ENCODE results near the gene CERS2. TPM values are rescaled to one million over a fixed set of nuclear protein-coding genes. Genes with fewer than 3 reads are reported as not detected.

Gene CERS2
- total RNA-seq, 2 donors from 2014 or later = 117 to 141 TPM

DNA sequence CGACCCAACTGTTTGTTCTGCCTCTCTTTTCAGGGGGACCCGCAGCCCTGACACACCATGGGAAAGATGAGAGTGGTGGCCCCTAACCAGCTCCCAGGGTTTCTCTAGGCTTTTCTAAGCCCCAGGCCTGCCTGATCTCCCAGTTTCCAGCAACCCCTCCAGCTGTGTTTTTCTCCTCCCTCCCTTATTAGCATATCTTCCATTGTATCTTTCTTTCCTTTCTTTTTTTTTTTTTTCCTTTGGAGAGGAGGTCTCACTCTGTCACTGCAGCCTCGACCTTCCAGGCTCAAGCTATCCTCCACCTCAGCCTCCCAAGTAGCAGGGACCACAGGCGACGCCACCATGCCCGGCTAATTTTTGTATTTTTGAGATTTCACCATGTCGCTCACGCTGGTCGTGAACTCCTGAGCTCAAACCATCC lies 1.8 kb upstream of the CERS2 start:
- TF ChIP-seq POLR2AphosphoS5 (IDR thresholded peaks at IDR 0.05) (no peak), POLR2A (IDR thresholded peaks at IDR 0.05) (no peak)
- TF ChIP-seq, protein P1, sequence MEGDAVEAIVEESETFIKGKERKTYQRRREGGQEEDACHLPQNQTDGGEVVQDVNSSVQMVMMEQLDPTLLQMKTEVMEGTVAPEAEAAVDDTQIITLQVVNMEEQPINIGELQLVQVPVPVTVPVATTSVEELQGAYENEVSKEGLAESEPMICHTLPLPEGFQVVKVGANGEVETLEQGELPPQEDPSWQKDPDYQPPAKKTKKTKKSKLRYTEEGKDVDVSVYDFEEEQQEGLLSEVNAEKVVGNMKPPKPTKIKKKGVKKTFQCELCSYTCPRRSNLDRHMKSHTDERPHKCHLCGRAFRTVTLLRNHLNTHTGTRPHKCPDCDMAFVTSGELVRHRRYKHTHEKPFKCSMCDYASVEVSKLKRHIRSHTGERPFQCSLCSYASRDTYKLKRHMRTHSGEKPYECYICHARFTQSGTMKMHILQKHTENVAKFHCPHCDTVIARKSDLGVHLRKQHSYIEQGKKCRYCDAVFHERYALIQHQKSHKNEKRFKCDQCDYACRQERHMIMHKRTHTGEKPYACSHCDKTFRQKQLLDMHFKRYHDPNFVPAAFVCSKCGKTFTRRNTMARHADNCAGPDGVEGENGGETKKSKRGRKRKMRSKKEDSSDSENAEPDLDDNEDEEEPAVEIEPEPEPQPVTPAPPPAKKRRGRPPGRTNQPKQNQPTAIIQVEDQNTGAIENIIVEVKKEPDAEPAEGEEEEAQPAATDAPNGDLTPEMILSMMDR (IDR thresholded peaks at IDR 0.05) = no peak
- peaks cover 19% of the 10 kb centered on the region for H3K4me1 ChIP-seq (replicated peaks)
- H3K36me3 ChIP-seq = no peaks in the 10 kb centered on the region
- H3K9me3 ChIP-seq = no peaks in the 10 kb centered on the region
- H3K27ac ChIP-seq = no peak overlapping the region
- no peaks in the 10 kb centered on the region for H3K27me3 ChIP-seq (replicated peaks; ENCODE audit: insufficient read depth)
- DNase-seq (ENCODE audit: low spot score) = no peak
- H3K4me3 ChIP-seq = no peak overlapping the region
- intact Hi-C loops (cut with DNase I) = loop anchor here (10.0 kb wide), 2 partner anchors 102 to 512 kb away; partner anchors contain the start of gene ARNT
- 96% methylated on average over 9 of the region's 9 CpGs for WGBS

DNA sequence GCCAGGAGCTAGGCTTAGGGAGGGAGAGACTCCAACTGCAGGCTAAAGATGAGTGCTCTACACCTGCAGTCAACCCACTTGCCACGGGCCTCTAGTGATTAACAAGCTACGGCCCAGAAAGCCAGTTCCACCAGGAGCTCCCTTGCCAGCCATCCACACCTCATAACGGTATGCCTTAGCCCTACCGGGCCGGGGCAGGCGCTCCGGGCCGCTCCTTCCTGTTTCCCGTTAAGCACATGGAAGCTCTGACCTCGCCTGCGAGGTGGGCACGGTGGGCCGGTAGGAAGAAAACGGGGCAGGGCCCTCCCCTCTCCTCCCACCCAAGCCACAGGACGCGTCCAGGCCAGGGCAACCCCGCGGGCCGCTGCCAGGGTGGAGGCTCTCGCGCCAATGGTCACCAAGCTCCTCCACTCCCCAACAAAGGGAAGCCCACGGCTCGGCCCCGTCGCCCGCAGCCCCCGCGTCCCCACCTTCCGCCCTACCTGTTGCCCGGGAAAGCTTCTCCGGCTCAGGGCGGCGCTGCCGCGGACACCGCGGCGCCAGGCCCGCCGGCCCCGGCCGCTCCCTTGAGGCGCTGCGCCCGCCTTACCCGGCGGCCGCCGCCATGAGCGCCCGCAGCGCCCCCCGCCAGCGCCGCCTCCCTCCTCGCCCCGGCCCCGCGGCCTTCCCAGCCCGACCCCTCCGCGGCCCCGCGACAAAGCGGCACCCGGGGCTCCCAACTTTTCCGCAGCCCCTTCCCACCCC lies 627 bp downstream of the CERS2 start:
- Histone ChIP-seq H3K27me3 (replicated peaks; ENCODE audit: insufficient read depth) (no peaks in the 10 kb centered on the region), H3K9me3 (no peaks in the 10 kb centered on the region), H3K4me3 (peak overlapping the region; percentile 83 to 86), H3K27ac (peak overlapping the region; percentile 93 to 94), H3K36me3 (no peaks in the 10 kb centered on the region), H3K4me1 (replicated peaks) (peaks cover 25% of the 10 kb centered on the region)
- WGBS = under 1% methylated on average over 45 of the region's 67 CpGs
- peak; percentile 34 for DNase-seq (ENCODE audit: low spot score)
- TF ChIP-seq POLR2A (IDR thresholded peaks at IDR 0.05) (peak; percentile 15), POLR2AphosphoS5 (IDR thresholded peaks at IDR 0.05) (peak; percentile 4)
- TF ChIP-seq, protein P1 (IDR thresholded peaks at IDR 0.05) = no peak
- intact Hi-C loops (cut with DNase I) = loop anchor here (5.0 to 10.0 kb wide), 3 partner anchors 47 to 509 kb away; partner anchors contain the start of genes ARNT and SETDB1

DNA sequence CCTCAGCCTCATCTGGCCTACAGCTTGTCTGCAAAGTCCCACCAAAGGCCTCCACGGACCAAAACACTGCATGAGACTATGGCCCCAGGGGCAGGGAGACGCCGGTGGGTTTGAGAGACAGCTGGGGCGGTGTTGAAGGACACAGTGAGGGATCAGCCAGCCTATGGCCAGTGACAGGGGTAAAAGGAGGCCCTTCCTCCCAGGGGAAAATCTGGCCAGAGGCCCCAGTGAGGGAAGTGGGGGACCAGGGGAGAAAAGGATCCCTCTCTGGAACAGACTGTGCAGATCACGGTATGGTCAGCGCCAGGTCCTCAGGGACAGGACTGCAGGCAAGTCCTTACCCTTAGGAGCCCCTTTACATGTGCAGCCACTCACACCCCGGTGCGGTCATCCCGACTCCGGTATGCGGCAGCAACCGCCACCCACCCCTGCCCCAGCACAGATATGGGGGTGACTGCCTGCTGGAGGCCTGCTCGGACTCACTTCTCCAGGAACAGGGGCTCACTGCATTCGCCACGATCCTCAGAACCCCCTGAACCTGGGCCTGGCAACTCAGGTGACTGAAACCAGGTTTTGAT lies 1.3 kb downstream of the CERS2 start:
- Histone ChIP-seq H3K4me1 (replicated peaks) (peaks cover 25% of the 10 kb centered on the region), H3K27ac (peak overlapping the region; percentile 93 to 94), H3K36me3 (peaks cover 0 to 2% of the 10 kb centered on the region in 2 donors), H3K9me3 (no peaks in the 10 kb centered on the region), H3K4me3 (peak overlapping the region; percentile 83 to 86), H3K27me3 (replicated peaks; ENCODE audit: insufficient read depth) (no peaks in the 10 kb centered on the region)
- TF ChIP-seq POLR2AphosphoS5 (IDR thresholded peaks at IDR 0.05) (no peak), POLR2A (IDR thresholded peaks at IDR 0.05) (no peak)
- TF ChIP-seq, protein P1 (IDR thresholded peaks at IDR 0.05) = no peak
- intact Hi-C loops (cut with DNase I) = loop anchor here (5.0 to 10.0 kb wide), 3 partner anchors 46 to 509 kb away; partner anchors contain the start of genes ARNT and SETDB1
- DNase-seq (ENCODE audit: low spot score) = no peak
- WGBS = 5% methylated on average over 15 of the region's 15 CpGs

DNA sequence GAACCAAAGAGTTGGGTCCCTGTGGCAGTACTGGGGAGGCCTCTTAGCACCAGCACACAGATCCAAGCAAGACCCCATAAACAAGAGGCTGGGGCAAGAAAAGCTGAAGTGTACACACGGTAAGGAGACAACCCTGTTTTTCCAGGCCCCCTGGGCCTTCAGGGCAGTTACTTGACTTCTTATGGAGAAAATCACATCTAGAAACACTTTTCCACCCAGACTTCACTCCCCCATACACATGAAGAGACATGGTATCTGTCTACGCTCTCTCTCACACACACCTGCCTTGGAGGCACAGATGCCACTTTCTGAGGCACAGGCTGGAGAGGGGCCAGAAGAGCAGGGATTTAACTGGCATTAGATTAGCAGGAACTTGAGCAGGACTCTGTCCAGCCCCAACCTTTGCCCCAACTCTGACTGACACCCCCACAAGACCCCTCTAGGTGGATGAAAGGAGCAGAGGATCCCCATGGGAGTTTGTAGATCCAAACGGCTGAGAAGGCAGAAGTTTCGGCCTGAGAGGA lies 2.2 kb downstream of the CERS2 start:
- Histone ChIP-seq H3K27me3 (replicated peaks; ENCODE audit: insufficient read depth) (no peaks in the 10 kb centered on the region), H3K27ac (peak overlapping the region; percentile 93 to 94), H3K36me3 (peaks cover 0 to 10% of the 10 kb centered on the region in 2 donors), H3K4me3 (peak overlapping the region in 1 of 2 donors; percentile 83), H3K9me3 (no peaks in the 10 kb centered on the region), H3K4me1 (replicated peaks) (peaks cover 25% of the 10 kb centered on the region)
- TF ChIP-seq POLR2AphosphoS5 (IDR thresholded peaks at IDR 0.05) = no peak
- intact Hi-C loops (cut with DNase I) = loop anchor here (5.0 to 10.0 kb wide), 3 partner anchors 45 to 508 kb away; partner anchors contain the start of genes ARNT and SETDB1
- 54% methylated on average over 4 of the region's 4 CpGs for WGBS
- DNase-seq (ENCODE audit: low spot score) = peak; percentile 24

All from prostate gland (tissue), 2 donors.